LNCaP clone FGC (cell line): Measurements from ENCODE around the gene RSPRY1.

Source experiments
- DNase-seq: peaks from one replicate; pipeline ENCODE4 v3.0.0-alpha.2; 2011; ENCODE audit warnings: low read depth
- H3K4me3 ChIP-seq: 2 replicates; pipeline ENCODE4 v1.5.1; 2011; ENCODE audit warnings: mild to moderate bottlenecking, low read depth, low read length, control low read depth
- CTCF ChIP-seq: IDR thresholded peaks from 2 replicates; pipeline ENCODE4 v1.5.1; 2012; ENCODE audit warnings: mild to moderate bottlenecking; ENCODE audit not compliant: control insufficient read depth, insufficient read depth; ENCODE audit errors: extremely low read depth

Gene RSPRY1

GRCh38 chr16:57165938-57166337 is 20.2 kb upstream of the RSPRY1 start:
- no peak overlapping the region for H3K4me3 ChIP-seq
- no peak for TF ChIP-seq CTCF
- no peak for DNase-seq

GRCh38 chr16:57166451-57166850 is 19.7 kb upstream of the RSPRY1 start:
- TF ChIP-seq CTCF, result no peak
- no peak overlapping the region for H3K4me3 ChIP-seq
- DNase-seq, result no peak

DNA sequence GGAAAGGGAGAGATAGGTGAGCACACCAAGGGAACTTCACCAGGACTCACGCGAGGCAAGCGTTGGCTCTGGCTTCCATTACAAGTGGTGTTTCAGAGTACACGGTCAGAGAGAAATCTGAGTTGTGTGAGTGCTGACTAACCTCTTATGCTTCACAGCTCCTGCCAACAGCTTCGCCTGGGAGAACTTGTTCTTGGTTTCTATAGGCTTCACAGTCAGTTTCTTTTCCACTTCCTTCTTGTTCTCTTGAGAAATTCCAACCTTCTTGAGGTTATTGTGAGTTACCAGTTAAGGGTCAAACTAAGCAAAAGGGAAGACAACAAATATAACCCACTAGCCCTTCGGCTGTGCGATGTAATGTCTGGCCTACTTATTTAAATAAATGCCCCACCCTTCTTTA is 19.2 kb upstream of the RSPRY1 start:
- DNase-seq, result no peak
- H3K4me3 ChIP-seq, result no peak overlapping the region
- TF ChIP-seq CTCF, result no peak

DNA sequence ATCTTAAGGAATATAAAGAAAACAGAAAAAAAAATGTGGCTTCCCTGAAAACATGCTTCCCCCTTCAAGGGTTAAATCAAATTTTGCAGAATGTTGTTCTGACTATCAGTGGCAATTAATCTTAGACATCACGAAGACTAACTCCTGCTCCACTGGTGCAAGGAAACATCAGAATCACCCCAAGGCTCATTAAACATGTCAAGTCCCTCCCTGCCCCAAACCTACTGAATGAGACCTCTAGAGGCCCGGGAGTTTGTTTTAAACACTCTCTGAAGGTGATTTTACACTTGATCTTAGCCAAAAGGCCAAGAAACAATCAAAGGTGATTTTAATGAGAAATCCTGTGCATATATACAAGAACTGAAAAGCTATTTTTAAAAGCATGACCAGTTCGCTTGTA is 18.6 kb upstream of the RSPRY1 start:
- no peak for DNase-seq
- no peak overlapping the region for H3K4me3 ChIP-seq
- no peak for TF ChIP-seq CTCF

DNA sequence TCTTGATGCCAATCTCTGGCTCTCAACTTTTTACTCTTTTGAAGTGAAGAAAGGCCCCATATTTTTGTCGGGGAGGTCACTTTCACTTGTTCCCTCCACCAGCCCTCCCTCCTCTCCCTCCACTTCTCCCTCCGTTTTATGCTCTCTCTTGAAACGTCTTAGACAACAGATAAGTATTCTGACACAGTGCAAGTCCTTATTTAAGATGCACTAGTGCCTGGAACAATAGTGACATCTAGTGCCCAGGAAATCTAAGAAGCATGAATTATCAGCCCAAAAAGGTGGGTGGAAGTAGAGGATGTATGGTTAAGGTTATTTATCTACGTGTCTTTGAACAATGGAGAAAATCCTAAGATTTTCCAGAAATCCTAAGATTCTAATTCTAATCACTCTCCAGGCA is 18.2 kb upstream of the RSPRY1 start:
- TF ChIP-seq CTCF, result peak; percentile 70
- H3K4me3 ChIP-seq, result no peak overlapping the region
- no peak for DNase-seq

GRCh38 chr16:57169327-57169726 is 16.8 kb upstream of the RSPRY1 start:
- no peak for TF ChIP-seq CTCF

GRCh38 chr16:57172721-57173290 is 13.3 kb upstream of the RSPRY1 start:
- no peak overlapping the region for H3K4me3 ChIP-seq
- TF ChIP-seq CTCF, result no peak
- DNase-seq, result no peak

More at GRCh38 chr16:57169327-57169726, 16.8 kb upstream of the RSPRY1 start:
- no peak for DNase-seq
- H3K4me3 ChIP-seq, result no peak overlapping the region
